IPS-NIHi11 (cell line): ENCODE measurements around the gene COMT.
A peak's percentile ranks its signal among the peaks of the same experiment; 100 is the strongest.

Experiments
- DNase-seq: peaks from one replicate; pipeline ENCODE4 v3.0.0; 2012; ENCODE audit warnings: mixed read lengths, low spot score

Gene COMT

DNA sequence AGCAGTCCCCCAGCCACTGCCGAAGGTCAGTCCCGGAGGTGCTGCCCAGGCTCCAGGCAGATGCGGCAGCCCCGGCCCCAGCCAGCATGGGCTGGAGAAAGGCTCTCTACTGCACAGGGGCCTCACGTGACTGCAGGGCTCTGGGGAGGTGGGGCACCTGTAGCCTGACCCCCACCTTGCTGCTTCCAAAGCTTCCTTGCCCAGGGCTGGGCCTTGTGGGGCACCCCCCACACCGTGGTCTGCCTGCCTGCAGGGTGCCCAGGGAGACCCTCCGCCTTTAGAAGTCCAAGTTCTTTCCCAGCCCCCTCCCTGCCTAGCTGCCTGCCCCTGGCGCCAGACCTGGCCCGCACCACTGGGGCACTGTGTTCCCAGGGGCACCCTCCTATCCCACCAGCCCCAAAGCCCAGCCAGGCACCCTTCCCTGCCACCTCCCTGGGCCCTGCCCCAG lies 28.5 kb downstream of the COMT start:
- DNase-seq, result no peak

GRCh38 chr22:19970479-19971275 lies 29.1 kb downstream of the COMT start:
- peak; percentile 76 for DNase-seq

- DNase-seq, result no peak
These were observed 29.9 kb downstream of the COMT start for GRCh38 chr22:19971276-19972124.

DNA sequence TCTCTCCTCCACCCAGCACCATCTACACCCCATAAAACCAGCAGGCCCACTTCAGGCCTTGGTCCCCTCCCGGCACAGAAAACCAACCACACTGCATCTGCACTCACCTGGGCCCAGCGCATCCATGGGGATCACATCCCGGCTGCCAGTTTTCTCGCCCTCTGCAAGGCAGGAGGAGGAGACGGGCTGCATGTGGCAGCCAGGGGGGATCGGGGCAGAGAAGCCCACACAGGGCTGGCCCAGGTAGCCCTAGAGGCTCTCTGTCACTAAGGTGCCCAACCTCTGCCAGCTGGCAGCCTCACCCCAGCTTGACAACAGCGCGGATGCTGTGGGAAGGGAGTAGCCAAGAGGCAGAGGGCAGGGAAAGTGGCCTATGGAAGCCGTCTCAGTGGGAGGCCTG lies 30.7 kb downstream of the COMT start:
- DNase-seq, result no peak

DNA sequence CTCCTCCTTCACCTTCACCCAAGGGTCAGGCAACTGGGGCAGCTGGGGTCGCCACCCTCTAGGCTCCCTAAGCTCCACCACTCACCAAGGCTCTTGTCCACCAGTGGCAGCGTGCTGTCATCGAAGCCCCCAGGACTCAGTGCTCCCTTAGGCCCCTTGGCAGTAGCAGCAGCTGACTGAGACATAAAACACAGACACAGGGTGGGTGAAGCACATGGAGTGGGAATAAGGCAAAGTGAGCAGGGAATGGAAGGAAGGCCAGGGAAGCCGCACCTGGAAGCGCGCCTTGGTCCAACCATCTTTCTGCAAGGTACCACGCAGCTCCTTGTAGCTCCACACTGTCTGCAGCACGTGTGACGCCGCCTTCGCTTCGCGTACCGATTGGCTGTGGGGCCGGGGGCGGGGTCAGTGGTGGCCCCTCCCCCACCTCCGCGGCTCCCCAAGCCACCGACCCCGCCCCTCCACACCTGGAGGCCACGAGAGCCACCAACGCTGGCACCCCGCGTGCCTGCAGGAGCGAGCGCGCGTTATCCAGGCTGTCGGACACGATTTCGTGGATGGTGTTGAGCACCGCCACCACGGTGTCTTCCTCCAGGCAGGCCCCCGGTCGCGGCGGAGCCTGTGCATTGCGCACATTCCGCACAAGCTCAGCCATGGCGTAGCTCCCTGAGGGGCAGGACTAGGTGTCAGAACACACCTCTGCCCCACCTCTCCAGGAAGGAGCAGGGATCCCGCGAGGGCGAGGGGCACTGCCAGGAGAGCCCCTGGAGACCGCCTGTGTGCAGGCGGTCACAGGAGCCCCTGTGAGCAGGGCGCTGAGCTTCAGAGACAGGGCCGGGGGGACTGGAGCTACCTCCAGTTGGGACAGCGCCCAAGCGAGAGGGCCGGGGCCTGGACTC lies 31.3 kb downstream of the COMT start:
- peak; percentile 64 for DNase-seq

- no peak for DNase-seq
These were observed 32.1 kb downstream of the COMT start for GRCh38 chr22:19973551-19974267.

DNA sequence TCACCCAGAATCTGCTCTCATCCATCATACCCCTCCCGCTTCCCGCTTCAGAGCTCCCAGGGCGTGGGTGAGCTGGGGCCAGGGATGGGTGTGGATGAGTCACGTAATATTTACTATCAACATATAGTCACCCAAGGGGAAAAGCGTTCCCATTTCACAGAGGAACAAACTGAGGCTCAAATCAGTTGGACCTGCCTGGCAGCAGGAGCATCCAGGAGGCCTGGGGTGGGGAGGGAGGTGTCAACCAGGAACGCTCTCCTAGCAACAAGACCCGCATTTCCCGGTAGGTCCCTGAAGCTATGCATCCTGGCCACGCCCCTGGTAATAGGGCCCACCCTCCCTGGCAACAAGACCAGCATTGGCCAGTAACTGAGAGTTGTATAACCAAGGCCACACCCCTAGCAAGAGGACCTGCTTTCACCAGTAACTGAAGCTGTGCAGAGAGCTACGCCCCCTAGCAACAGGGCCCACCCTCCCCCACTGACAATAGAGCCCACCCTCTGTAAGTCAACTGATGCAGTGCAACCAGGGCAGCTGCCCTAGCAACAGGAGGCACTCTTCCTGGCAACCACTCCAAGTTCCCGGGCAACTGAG lies 32.8 kb downstream of the COMT start:
- DNase-seq, result peak; percentile 97

GRCh38 chr22:19974935-19975706 lies 33.5 kb downstream of the COMT start:
- DNase-seq, result no peak

DNA sequence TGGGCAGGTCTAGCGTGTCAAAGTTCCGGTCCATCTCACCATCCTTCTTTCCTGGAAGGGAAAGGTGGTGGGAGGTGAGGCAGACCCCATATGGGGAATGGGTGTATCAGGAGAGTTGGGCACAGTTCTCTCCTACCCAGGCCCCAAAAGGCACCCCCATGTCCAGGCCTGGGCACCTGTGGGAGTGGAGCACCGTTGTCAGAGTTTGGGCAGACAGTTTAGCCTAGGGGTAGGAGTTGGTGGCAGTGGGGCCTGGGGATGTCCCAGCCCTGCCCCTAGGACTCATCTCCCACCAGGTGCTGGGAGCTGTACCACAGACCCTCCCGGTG lies 34.1 kb downstream of the COMT start:
- DNase-seq, result no peak

DNA sequence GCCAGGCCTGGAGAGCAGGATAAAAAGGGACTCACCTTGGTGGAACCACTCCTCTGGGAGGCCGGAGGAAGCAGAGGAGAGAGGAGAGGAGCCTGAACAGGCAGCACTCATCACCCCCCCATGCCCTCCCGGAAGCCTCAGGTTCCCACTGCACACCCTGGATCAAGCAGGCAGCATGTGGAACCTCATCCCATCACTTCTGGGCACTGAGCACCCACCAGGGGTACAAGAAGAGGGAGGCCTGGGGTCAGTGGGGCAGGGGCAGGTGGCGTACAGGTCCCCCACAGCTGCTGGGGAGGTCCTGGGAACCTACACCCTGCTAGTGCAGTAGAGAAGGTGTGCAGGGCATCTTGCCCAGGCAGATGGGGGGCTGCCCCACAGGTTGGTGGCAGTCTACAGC lies 35.1 kb downstream of the COMT start:
- no peak for DNase-seq

DNA sequence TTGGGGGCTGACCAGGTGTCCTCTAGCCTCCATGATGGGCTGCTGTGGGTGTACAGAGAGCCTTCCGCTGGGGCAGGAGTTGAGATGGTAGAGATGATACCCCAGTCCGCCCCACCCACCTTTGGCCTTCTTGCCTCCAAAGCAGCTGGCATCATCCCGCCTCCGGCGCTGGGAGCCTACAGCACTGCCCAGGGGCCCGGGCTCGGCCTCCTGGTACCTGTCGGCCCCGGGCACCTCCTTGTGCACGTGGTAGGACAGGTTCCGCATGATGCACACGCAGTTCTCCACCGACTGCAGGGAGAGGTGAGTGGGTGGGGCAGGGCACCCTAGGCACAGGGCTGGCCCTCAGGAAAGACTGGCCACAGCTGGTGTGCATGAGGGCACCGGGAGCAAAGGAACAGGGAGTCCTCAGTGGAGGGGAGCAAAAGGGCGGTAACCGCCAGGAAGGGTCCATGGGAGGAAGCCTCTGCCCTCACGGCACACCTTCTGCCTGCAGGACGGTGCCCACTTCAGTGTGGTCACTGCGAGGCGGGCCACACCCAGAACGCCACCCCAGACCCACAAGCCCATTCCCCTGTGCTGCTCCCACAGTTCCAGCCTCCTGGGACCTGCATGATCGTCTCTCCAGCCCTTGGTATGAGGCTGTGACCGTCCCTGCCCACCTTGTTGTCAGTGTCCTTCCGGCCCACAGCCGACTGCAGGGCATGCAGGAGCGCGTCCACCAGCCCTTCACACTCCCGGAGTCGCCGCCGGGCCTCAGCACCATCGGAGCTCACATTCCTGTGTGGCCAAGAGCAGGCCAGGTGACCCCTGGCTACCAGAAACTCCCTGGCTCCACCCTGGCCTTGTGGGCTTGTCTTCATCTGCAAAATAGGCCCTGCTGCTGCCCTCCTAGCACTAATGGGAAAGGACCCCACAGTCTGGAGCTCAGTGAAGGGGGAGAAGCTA lies 36.0 kb downstream of the COMT start:
- no peak for DNase-seq

GRCh38 chr22:19978748-19979147 lies 37.2 kb downstream of the COMT start:
- DNase-seq, result no peak

DNA sequence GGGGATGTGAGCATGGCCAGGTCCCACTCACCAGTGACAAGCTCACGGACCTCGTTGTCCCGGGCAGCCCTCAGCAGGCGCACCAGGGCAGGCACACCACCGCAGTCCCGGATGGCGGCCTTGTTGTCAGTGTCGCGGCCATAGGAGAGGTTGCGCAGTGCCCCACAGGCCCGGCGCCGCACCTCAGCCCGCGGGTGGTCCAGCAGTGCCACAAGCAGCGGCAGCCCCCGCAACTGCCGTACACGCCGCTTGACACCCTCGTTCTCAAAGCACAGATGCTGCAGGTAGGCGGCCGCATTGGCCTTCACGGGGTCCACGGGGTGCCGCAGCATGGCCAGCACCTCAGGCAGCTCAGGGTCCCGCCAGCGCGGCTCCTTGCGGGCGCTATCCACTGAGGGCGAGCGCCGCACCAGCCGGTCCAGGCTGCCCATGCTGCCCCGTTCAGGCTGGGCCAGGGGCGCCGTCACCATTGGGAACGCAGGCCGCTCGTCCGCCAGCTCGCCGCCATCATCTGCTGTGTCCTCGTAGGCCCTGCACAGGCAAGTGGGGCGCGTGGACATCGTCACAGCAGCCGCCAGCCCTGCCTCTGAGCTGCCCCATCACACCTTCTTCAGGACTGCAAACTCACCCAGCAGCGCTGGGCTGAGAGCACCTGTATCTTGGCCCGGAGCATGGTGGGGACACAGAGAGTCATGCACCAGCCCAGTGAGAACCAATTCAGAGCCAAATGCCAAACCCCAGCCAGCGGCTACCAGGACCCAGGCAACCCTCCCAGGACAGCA lies 38.3 kb downstream of the COMT start:
- DNase-seq, result no peak

DNA sequence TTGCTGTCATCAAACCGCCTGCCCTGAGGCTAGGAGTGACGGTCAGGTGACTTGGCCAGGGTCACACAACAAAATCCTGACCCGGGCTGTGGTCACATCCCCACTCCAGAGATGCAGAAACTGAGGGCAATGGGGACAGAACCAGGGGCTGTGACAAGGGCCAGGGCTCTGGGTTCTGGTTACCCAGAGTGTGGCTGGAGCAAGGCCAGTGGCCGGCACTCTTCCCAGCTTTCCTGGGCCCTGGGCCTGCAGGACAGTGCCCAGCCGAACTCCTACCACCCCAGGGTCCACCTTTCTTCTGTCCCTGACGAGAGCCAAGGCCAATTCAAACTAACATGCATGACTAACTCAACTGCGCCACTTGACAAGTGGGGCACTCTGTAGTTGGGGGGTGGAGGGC lies 39.2 kb downstream of the COMT start:
- DNase-seq, result no peak

GRCh38 chr22:19981171-19981960 lies 39.8 kb downstream of the COMT start:
- no peak for DNase-seq

GRCh38 chr22:19981961-19982920 lies 40.7 kb downstream of the COMT start:
- no peak for DNase-seq
